Tongue (tissue), 2 donors: Measurements from ENCODE around the gene GASK1A. TPM values are rescaled to one million over a fixed set of nuclear protein-coding genes. Genes with fewer than 3 reads are reported as not detected.
"Not testable (repeated sequence)": the region's sequence is repeated elsewhere in the genome, so short reads cannot be mapped to it uniquely, and the experiment has no call there.

Source experiments
- DNase-seq: peaks from one replicate; pipeline ENCODE4 v3.0.0-alpha.2; 2015
- total RNA-seq: library from RNA; depleted of rRNA; stranded (reverse); fragments of >200 nt; gene quantifications from one replicate; pipeline ENCODE4 v1.2.3, GENCODE V29; 2014

GASK1A gene
- total RNA-seq, 1 donor from 2014 or later: 11.2 TPM

DNA sequence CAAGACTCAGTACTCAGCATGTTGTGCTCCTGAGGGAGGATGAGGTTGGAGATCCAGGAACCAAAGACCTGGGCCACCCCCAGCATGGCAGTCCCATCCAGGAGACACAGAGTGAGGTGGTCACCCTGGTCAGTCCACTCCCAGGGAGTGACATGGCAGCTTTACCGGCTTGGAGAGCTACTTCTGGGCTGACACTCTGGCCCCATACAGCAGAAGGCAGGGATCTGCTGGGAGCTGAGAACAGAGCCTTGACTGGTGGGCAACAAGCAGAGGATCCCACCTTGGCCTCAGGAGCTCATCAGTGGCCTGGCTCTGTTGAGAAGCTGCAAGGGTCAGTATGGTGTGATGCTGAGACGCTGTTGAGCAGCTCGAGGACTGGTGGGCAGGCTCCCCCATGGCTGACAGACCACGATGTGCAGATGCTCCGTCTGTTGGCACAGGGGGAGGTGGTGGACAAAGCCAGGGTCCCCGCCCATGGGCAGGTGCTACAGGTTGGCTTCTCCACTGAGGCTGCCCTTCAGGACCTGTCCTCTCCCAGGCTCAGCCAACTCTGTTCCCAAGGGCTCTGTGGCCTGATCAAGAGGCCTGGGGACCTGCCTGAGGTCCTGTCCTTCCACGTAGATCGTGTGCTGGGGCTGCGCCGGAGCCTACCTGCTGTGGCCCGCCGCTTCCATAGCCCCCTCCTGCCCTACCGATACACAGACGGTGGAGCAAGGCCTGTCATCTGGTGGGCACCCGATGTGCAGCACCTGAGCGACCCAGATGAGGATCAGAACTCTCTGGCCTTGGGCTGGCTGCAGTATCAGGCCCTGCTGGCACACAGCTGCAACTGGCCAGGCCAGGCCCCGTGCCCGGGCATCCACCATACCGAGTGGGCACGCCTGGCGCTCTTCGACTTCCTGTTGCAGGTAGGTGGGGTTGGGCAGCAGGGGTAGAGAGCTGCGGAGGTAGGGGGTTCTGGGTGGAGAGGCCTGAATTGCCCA is 53.8 kb downstream of the GASK1A start:
- no peak for DNase-seq

DNA sequence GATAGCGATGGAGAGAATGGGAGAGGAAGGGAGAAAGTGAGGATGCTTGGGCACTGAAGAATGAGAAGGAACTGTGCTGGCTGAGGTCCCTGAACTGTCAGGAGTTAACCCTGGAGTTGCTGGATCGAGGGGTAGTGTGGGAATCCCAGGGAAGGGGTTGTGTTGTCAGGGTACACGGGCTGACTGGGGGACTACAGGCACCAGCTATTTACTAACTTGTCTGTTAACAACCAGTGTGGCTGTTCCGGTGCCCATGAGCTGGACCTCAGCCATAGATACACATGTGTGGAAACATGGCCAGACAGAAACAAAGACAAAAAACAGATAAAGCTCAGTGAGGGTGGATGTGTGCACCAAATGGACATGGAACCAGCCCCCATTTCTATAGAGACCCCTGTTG is 55.1 kb downstream of the GASK1A start:
- no peak for DNase-seq

DNA sequence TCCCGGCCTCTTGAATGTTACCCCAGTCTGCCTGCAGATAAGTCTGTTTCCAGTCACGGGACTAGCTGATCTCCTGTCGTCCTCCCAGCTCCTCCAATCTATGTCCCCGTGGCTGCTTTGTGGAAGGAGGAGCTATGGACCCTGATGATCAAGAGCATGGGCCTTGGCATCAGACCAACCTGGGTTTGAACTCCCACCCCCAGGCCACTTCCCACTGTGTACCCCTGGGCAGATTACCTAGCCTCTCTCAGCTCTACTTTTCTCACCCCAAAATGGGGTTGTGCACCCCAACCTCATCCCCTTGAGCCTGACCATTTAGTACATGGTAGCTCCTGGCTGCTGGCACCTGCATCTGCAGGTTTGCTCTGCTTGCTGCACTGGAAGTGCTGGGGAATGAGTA is 55.8 kb downstream of the GASK1A start:
- no peak for DNase-seq

DNA sequence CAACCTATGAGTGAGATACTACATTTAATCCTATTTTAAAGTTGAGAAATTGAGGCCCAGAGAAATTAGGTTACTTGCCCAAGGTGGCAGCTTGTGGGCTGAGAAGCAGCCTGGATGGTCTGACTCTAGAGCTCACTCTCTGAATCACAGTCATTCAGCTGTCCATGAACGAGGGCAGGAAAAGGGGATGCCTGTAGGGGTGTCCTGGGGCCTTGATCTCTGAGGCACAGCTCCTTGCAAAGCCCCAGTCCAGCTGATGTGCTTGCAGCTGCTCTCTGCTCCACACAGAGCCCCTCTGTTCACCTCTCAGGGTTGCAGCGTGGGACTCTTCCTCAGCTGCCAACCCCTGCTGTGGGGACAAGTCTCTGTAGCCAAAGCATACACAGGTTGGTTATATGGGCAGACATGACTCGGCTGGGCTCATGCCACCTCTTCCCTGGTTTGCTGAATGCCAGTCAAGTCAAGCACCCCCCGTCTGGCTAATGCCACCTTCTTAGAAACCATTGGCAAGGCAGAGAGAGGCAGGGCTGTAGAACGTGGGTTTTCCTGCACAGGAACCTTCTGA is 56.8 kb downstream of the GASK1A start:
- peak; percentile 63 for DNase-seq

DNA sequence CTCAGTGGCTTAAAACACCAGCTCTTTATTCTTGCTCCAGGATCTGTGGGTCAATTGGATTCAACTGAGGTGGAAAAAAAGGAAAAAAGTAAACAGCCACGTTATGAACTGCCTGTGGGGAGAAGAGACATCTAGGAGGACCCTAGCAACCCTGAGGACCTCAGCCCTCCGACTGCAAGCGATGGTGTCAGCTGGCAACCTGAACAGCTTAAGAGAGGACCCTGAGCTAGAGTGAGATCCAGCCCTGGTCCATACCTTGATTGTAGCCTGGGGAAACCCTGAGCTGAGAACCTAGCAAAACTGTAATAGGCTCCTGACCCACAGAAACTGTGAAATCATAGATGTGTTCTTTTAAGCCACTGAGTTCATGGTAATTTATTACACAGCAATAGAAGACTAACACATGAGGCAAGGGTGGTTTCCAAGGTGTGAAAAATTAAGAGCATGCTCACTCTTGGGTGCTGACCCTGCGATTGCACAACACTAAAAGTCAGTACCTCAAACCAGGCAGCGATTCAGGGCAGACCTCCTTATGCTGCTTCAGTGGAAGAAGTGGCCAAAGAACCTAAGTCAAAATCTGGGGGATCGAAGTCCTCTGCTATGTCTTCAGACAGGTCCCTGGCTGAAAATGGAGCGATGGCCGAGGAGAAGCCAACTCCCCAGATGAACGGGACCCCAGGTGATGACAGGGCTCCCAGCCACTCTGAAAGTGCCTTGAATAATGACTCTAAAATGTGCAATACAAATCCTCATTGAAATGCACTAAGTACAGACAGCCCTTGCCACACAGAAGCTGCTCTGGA is 57.7 kb downstream of the GASK1A start:
- no peak for DNase-seq

DNA sequence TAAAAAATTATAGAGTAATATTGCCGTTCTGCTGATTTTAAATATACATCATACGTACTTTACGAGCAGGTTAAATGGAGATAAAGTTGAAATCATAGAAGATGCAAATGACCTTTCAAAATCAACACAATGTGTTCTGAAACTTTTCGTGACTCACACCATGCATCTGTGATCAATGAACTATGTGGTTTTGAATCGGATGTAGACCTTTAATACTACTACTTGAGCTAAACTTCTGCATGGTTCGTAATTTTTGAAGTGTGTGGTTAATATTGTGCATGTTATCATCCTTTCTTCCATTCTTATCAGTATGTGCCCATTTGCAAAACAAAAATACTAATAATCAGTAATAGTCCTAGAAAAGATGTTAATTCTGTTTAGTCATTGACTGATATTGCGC is 58.9 kb downstream of the GASK1A start:
- DNase-seq: no peak

DNA sequence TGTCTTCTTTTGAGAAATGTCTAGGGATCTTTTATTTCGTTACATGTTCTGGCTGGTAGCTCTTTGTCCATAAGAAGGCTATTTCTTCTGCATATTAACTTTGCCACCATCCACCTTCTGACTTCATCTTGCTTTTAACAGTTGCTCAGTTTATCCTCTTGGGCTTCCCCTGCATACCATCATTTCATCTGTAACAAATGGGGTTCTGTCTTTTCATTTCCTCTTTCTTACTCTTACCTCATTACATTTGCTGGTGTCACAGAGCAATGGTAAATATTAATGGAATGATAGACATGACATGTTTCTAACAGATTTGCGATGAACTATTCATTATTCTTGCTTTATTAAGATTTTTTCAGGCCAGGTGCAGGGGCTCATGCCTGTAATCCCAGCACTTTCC is 62.4 kb downstream of the GASK1A start:
- DNase-seq: no peak

DNA sequence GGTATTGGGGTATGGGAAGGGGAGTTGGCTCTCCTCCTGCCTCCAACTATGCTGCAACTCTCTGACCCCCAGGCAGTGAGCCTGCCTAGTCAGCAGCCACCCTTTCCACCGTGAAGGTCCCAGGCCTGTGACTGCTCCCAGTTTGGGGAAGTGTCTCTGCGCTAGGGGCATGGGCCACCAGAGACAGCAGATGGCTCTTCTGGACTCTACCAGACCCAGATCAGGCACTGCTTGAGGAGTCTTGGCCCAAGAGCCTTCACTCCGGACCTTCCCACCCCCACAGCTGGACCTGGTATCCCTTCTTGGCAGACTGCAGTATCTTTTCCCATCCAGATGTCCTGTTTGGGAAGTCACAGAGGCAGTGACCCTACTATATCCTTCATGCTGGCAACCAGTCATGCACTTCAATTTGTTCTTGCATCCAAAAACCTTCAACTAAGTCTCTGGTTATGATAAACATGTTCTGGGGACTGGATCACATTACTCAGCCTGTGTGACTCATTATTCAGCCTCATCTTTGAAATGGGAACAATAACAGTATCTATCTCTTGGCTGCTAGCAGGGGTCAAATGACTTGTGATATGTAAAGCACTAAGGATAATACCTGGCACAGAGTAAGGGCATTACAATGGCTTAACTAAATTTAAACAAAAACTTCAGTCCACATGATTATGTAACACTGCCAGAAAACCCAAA is 64.1 kb downstream of the GASK1A start:
- DNase-seq: peak; percentile 15

DNA sequence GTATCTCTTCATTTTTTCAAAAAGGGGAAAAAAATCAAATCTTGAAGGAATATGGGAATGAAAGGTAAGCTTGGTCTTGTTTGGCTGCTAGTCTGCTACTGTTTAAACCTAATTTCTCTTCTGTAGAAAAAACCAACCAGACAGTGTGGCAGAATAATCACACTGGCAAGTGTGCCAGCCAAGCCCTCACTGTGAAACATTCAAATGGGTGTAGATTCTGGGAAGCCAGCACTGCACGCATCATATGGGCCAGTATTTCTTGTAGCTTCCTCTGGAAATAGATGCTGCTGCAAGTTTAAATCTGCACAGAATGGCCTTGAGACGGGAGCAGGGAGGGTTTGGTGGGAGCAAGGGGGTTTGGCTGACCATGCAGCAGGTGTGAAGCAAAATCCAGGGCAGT is 64.7 kb downstream of the GASK1A start:
- DNase-seq: no peak

DNA sequence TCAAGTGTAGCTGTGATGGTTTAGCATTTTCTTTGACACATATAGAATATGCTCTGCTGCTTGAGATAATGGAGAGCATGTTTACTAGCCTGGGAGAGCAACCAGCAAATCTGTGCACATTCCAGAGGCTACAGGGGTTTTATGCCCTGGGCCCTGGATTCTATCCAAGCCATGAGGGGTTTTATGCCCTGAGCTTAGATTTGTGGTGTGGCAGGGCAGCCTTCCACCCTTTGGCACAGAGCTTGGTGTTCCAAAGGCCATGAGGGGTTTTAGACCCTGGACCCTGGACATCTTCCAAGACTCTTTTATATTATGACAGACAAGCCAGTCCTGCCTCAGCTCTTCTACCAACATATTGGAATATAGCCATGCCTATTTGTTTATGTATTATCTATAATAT is 66.0 kb downstream of the GASK1A start:
- not testable (repeated sequence) for DNase-seq

DNA sequence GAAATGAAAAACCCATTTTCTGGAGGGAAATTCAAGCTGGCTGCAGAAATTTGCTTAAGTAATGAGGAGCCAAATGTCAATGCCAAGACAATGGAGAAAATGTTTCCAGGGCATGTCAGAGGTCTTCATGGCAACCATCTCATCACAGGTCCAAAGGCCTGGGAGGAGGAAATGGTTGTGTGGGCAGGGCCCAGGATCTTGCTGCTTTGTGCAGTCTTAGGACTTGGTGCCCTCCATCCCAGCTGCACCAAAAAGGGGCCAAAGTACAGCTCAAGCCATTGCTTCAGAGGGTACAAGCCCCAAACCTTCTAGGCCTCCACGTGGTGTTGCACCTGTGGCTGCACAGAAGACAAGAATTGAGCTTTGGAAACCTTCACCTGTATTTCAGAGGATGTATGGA is 67.5 kb downstream of the GASK1A start:
- DNase-seq: no peak

DNA sequence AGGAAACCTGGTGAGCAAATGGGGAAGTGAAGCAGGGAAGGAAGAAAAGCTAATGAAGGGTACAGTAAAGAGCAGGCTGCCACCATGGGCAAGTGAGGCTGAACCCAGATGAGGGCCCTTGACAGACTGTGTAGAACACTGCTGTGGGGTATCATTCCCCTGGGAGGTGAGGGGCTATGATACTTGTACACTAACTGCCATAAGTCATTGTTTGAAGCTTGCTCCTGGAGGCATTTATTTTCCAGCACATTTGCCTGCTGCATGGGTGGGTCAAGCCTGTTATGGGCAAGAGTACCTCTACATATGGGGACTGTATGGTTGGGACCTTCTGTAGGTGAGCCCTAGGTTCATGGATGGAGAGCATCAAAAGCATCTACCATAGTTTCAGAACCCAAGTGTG is 69.4 kb downstream of the GASK1A start:
- DNase-seq: no peak

DNA sequence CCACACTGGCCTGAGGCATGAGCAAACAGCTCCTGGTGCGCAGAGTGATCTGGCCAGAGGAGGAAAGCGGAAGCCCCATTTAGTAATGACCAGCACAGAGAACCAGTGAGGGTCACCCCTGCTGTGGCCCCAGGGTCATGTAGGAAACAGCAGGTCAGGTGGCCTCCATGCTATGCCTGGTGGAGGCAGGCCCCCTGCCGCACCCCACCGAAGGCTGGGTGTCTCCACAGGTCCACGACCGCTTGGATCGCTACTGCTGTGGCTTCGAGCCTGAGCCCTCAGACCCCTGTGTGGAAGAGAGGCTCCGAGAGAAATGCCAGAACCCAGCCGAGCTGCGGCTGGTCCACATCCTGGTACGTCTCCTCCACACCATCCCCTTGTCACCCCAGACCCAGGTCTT is 74.2 kb downstream of the GASK1A start:
- no peak for DNase-seq

DNA sequence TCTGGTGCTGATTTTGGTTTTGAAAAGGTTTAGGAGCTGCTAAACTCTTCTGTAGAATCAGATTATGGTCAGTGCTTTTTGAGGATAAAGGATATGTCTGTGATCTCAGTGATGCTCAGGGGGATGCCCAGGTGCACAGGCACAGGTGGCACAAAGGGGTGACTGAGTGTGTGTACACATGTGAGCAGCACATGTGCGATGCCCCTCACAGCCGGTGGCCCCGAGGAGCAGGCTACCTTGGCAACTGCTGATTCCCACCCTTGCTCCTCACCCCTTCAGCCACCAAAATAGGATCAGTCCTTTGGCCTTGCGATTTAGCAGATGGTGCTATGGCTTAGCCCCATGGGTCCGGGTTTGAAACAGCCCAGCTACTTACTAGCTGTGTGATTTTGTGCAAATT is 75.6 kb downstream of the GASK1A start:
- DNase-seq: no peak

DNA sequence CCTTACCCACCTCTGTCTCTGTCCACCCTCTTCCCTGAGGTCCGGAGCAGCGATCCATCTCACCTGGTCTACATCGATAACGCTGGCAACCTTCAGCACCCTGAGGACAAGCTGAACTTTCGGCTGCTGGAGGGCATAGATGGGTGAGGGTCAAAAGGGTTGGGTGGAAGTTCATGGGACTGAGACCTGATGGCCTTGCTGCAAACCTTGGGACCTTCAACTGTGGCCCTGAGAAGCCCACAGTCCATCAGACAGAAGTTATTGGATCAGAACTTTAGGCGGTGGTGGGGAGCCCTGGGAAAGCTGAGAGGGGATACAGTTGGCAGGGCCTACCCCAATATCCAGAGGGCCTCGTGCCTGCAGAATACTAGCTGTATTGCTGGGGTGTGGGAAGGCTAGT is 76.3 kb downstream of the GASK1A start:
- DNase-seq: no peak

DNA sequence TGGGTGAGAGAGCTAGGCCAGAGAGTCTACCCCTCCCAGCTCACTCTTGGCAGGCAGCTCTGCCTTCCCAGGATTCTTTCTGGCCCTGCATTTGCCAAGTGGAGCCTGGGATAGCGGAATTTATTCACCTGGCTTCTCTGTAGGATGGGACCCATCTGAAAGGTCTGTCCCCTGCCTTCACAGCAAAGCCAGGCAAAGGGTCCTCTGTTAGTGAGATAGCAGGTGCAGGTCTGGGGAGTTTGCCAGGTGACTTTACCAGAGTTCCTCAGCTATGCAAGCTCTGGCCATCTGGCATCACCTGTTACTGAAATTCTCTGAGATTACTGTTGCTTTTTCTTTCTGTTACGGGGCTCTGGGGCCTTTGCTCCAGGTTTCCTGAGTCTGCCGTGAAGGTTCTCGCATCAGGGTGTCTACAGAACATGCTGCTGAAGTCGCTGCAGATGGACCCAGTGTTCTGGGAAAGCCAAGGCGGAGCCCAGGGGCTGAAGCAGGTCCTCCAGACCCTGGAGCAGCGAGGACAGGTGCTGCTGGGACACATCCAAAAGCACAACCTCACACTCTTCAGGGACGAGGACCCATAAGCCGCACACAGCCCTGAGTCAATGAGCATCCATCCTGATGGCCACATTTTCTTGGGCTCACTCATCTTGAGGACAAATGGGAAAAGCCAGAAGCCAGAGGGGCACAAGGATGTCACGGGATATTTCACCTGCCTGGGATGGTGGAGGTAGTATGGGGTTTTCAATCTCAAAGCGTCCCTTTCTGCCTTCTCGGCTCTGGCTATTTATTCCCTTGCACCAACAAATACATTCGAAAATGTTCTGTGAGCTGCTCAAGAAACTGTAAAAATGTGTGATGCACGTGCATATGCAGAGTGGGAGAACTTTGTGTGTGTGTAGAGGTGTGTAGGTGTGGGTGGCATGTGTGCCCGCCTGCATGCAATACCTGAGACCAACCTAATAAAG is 77.0 kb downstream of the GASK1A start:
- no peak for DNase-seq

DNA sequence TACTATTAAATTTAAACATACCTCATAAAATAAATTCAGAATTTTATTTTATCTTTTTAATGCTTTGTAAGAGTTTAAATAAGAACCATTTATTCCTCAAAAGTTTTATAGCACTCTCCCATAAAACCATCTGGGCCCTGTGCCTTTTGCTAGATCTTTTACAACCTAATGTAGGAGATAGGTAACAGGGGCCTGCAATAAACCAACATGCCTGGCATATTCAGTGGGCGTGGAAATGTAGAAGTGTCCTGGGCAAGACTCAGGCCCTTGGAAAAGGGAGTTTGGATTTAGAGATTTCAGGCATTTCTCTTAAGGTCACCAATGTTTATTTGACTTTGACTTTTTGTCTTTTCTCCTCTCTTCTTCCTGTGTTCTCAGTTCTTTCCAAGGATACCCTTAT is 80.3 kb downstream of the GASK1A start:
- no peak for DNase-seq

DNA sequence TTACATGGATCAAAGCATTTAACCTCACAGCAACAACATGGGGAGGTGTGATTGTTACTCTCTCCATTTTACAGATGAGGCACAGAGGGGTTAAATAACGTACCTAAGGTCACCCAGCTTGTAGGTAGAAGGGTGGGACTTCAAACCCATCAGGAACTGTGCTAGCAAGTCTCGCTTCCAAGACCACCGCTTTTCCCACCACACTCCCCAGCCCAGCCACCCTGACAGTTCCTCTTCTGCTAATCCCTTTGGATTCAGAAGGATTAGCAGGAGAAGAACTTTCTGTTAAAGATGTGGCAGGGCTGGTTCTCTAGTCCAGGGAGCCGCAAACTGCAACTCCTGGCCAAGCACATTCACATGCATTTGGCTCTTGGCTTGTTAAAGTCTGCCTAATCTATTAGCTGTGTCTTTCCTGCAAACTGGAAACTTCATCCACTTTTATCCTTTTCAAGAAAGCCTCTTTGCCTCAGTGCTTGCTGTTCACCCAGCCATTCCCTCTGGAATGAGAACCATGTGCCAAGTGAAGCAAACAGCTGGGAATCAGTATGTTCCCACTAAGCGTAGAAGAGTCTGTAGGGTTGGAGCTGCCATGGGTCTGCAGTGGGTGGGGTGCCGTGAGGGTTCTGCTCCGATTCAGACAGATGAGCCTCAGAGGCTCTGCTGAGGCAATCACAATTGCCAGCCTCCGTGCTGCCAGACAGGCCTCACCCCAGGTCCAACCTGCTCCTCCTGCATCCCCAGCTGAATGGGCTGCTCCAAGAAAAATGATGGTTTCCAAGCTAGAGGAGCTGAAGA is 82.2 kb downstream of the GASK1A start:
- peak; percentile 51 for DNase-seq

DNA sequence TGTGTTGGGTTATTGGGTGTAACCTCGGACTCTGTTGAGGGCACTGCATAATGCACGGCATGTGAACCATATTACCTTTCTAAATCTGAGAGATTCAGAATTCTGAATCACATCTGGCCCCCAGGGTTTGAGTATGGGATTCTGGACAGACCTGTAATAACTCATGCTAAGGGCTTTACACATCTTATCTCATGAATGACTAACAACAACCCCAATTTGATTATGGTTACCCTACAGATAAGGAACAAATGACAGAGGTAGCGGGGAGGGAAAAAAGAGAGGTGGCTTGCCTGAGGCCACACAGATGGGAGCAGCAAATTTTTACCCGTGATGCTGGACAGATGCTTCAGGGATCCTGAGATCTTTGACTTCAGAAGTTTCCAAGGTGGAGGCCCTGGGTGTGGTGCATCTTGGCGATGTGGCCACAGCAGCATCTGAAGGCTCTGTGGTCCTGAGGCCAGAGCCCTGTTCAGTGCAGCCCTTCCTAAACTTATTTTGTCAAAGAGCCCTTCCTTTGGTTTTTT is 83.0 kb downstream of the GASK1A start:
- no peak for DNase-seq

DNA sequence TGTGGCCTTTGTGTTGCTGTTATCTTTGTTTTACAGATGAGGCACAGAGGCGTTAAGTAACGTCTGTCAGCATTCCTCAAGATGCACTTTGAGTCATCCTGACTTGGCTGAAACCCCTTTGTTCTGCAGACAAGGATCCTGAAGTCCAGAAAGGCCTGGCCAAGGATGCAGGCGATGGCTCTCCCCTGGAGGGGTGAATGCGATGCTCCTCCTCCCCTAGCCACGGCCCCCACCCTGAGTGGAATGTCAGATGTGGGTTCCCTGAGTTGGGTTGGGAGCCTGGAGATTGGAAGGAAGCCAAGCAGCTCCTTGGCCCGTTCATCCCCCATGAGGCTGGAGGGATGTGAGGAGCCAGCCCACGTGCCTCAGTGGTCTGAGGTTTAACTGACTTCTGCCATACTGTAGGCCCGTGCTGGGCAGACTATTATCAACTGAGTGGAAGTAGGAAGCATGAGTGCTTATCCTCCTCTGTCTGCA is 83.5 kb downstream of the GASK1A start:
- DNase-seq: no peak
